Endometrial microvascular endothelial cells (primary cell): ENCODE results near the gene SIX1. TPM values are rescaled to one million over a fixed set of nuclear protein-coding genes. Genes with fewer than 3 reads are reported as not detected.

Experiments
- in situ Hi-C: cut with HindIII; loops from 2 replicates; pipeline ENCODE4 v1.10.0; 2017; ENCODE audit warnings: low sequenced_read_pairs, low pct_unique_long_range_greater_than_20kb; ENCODE audit errors: inconsistent ontology term
- total RNA-seq: library from RNA; depleted of rRNA; stranded (reverse); fragments of >200 nt; gene quantifications from one replicate; pipeline ENCODE4 v1.2.3, GENCODE V29; 2015; ENCODE audit errors: inconsistent ontology term

Gene SIX1
- total RNA-seq: not detected

- in situ Hi-C loops: loop anchor here (25.0 kb wide), 2 partner anchors 388 to 588 kb away; no protein-coding TSS in a partner anchor
These were observed at the start of gene SIX1 for GRCh38 chr14:60648934-60649874. SIX1 (minus strand) TSS chr14:60649477; CDS start chr14:60649189, 288 bp downstream.

GRCh38 chr14:60695327-60695726 lies 46.0 kb upstream of the SIX1 start:
- in situ Hi-C loops: no loop called here

GRCh38 chr14:60691383-60692113 lies 42.3 kb upstream of the SIX1 start:
- in situ Hi-C loops: no loop called here

GRCh38 chr14:60686865-60687264 lies 37.6 kb upstream of the SIX1 start:
- in situ Hi-C loops: no loop called here

GRCh38 chr14:60684203-60684602 lies 34.9 kb upstream of the SIX1 start:
- in situ Hi-C loops: no loop called here

GRCh38 chr14:60681271-60681670 lies 32.0 kb upstream of the SIX1 start:
- in situ Hi-C loops: no loop called here

GRCh38 chr14:60680511-60680910 lies 31.2 kb upstream of the SIX1 start:
- in situ Hi-C loops: no loop called here

- in situ Hi-C loops: no loop called here
These were observed 30.4 kb upstream of the SIX1 start for GRCh38 chr14:60679566-60680258.

- in situ Hi-C loops: no loop called here
These were observed 28.4 kb upstream of the SIX1 start for GRCh38 chr14:60677701-60678100.

- in situ Hi-C loops: no loop called here
These were observed 21.7 kb upstream of the SIX1 start for GRCh38 chr14:60670989-60671388.

GRCh38 chr14:60668431-60669112 lies 19.3 kb upstream of the SIX1 start:
- in situ Hi-C loops: no loop called here

- in situ Hi-C loops: no loop called here
These were observed 15.9 kb upstream of the SIX1 start for GRCh38 chr14:60665177-60665550.

GRCh38 chr14:60662982-60663381 lies 13.7 kb upstream of the SIX1 start:
- in situ Hi-C loops: no loop called here

GRCh38 chr14:60661721-60662120 lies 12.4 kb upstream of the SIX1 start:
- in situ Hi-C loops: no loop called here

GRCh38 chr14:60658909-60659585 lies 9.8 kb upstream of the SIX1 start:
- in situ Hi-C loops: no loop called here

- in situ Hi-C loops: no loop called here
These were observed 9.0 kb upstream of the SIX1 start for GRCh38 chr14:60658211-60658690.

GRCh38 chr14:60657456-60658210 lies 8.4 kb upstream of the SIX1 start:
- in situ Hi-C loops: no loop called here
